ENCODE results near the gene CIB4.

CIB4 gene

DNA sequence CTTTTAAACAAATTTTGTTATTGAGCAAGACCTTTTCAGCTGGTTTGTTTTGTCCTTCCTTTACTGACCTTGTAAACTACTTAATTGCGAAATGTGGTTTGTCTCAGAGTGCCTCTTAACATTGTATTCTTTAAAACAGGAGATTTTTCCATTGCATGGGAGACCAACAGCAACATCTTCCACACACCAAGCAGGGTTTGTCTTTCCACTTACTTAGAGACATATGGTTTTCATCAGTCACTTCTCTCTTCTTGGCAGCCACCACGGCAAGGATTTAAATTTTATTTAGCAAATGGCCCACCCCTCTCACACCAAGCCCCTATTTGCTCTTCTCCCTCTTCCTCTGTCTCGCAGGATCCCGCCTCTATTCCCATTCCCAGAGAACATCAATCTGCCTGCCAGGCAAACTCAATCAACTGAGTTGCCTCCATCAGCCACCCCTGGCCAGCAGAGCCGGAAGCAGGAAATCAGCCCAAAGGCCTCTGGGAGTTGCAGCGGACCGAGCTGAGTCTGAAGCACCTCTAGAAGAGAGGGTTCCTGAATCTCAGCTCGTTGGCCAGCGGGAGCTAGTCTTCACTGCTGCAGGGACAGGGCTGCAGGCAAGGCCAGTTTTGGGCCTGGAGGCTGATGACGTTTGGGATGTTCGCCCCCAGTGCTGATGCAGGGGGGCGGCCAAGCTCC, 11.3 kb upstream of the CIB4 start:
- TF ChIP-seq, protein P1, sequence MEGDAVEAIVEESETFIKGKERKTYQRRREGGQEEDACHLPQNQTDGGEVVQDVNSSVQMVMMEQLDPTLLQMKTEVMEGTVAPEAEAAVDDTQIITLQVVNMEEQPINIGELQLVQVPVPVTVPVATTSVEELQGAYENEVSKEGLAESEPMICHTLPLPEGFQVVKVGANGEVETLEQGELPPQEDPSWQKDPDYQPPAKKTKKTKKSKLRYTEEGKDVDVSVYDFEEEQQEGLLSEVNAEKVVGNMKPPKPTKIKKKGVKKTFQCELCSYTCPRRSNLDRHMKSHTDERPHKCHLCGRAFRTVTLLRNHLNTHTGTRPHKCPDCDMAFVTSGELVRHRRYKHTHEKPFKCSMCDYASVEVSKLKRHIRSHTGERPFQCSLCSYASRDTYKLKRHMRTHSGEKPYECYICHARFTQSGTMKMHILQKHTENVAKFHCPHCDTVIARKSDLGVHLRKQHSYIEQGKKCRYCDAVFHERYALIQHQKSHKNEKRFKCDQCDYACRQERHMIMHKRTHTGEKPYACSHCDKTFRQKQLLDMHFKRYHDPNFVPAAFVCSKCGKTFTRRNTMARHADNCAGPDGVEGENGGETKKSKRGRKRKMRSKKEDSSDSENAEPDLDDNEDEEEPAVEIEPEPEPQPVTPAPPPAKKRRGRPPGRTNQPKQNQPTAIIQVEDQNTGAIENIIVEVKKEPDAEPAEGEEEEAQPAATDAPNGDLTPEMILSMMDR (IDR thresholded peaks at IDR 0.05; ENCODE audit: low read depth, low read length) = no peak
- peak; percentile 63 for DNase-seq (ENCODE audit: extremely low read depth, low read depth)

DNA sequence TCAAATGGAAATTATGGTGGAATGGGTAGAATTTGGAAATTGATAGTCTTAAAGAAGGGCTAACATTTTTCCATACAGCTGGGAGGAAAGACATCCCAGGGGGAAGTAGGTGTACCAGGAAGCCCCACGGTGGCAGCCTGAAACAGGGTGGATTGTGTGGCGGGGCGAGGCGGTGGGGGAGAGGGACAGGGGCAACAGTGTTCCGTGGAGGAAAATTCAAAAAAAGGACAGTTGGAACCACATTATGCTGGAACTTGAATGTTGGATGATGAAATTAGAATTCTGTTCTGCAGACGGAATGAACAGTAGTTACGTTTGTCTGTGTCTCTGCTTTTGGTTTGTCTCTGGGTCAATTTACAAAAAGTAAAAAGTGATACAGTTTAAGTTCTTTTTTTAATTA, 10.6 kb upstream of the CIB4 start:
- TF ChIP-seq, protein P1 (IDR thresholded peaks at IDR 0.05; ENCODE audit: low read depth, low read length) = no peak
- DNase-seq (ENCODE audit: extremely low read depth, low read depth) = no peak

DNA sequence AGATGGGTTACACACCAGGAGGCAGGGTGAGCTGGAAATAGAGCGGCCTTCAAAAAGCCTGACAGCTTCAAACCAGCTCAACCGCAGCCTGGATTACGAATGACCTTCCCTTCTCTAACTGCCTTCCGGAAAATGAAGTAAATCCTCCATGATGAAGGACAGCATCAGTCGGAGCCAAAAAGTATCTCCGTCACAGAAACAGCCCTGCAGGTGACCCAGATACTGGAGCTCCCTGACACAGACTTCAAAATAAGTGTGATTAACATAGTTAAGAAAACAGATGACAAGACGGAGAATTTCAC, 10.3 kb upstream of the CIB4 start:
- DNase-seq (ENCODE audit: extremely low read depth, low read depth) = no peak
- TF ChIP-seq, protein P1 (IDR thresholded peaks at IDR 0.05; ENCODE audit: low read depth, low read length) = no peak

DNA sequence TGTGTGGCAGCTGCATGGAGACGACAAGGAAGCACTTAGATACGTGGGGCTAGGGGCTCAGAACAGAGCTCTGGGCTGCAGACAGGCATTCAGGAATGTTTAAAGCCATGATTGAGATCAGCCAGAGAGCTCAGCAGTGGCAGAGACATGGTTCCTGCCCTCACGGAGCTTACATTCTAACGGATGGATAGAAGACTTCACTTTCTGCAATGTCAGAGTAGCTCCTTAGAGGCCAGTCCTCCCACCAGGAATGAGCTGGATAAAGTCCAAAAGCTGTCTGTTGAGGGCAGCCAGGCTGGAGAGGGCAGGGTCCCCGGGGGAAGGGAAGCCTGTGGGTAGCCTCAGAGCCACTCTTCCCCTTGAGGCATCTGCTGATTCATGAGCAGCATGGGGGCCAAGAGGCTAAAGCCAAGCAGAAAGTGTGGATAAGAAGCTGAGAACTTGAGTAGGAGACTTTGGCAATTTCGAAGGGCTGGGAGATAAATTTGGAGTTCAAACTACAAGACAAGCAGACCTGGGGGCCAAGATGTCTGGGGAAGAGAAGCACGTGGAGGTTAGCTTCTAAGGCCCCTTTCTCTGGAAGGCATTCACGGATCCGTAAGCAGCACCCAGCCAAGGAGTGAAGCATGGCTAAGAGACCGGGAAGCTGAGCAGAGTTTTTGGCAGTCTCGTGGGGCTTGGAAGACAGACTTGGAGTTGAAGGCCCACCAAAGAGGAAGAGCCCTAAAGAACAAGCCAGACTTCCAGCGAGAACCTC, 9.7 kb upstream of the CIB4 start:
- no peak for DNase-seq (ENCODE audit: extremely low read depth, low read depth)
- TF ChIP-seq, protein P1 (IDR thresholded peaks at IDR 0.05; ENCODE audit: low read depth, low read length) = no peak

DNA sequence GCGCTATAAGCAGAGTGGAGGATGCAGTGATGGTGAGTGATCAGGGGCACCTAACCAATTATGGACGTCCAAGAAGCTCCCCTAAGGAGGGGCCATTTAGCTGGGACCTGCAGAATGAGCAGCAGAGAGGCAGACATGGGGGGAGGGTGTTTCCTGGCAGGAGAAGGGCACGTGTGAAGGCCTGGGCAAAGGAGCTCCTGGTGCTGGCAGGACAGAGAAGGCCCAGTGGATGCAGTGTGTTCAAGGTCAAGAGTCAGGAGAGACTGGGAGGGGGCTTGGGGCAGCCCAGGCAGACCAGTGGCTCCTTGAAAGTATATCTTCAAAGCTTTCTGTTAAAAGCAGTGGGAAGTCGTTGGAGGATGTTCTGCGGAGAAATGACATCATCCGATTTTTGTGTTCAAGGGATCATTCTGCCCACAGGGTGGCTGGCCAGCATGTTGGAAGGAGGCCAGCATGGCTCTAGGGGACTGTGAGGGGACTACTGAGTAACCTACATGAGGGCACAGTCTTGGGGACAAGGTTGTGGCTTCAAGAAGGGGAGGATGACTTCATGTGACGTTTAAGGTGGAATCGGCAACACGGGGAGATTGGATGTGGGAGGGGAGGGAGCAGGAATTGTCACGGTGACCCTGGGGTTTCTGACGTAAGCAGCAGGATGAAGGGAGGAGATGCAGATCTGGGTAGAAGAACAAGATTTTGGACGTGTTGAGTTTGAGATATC, 9.0 kb upstream of the CIB4 start:
- no peak for DNase-seq (ENCODE audit: extremely low read depth, low read depth)
- TF ChIP-seq, protein P1 (IDR thresholded peaks at IDR 0.05; ENCODE audit: low read depth, low read length) = no peak

DNA sequence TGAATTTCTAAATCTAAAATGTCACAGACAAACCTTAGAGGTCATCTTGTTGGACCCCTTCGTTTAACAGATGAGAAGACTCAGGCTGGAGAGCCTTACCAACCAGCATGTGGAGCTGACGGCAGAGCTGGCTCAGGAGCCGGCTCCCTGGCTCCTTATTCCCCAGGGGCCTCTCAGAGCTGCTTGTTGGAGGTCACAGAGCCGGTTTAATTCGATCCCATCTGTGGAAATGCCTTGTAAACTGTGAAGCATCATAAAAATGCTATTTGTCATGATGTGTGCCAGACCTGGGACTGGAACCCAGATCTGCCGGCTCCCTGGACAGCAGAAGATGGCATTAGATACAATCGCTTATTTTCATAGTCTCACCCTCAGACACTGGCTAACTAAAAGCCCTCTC, 8.2 kb upstream of the CIB4 start:
- DNase-seq (ENCODE audit: extremely low read depth, low read depth) = no peak
- TF ChIP-seq, protein P1 (IDR thresholded peaks at IDR 0.05; ENCODE audit: low read depth, low read length) = no peak

DNA sequence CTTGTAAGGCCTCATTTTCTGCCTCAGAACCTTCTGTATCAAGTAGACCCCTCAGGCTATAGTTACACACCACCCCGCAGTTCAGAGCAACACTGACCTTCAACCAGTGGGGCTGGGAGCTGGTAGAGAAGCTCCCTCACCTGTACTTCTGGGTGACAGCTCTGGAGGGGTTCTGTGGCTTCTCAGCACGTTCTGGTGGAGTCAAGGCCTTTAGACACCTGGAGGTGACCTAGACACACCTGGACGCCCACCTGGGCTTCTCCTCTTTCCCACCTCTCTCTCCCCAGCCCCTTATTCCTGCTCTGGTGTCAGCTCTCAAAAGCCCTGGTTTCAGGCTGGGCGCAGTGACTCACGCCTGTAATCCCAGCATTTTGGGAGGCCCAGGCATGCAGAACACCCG, 7.3 kb upstream of the CIB4 start:
- TF ChIP-seq, protein P1 (IDR thresholded peaks at IDR 0.05; ENCODE audit: low read depth, low read length) = no peak
- no peak for DNase-seq (ENCODE audit: extremely low read depth, low read depth)
